Panc1 (cell line): ENCODE data around the gene GPC6.

Experiments
- CTCF ChIP-seq: fragments of 450-650 bp; IDR thresholded peaks from 2 replicates; pipeline ENCODE4 v1.5.1; 2017; ENCODE audit warnings: mild to moderate bottlenecking
- POLR2AphosphoS5 ChIP-seq: IDR thresholded peaks from 2 replicates; pipeline ENCODE4 v1.6.1; 2012; ENCODE audit warnings: mild to moderate bottlenecking, low read depth, low read length, moderate library complexity
- REST ChIP-seq, 2 experiments: IDR thresholded peaks; 2 replicates each; pipeline ENCODE4 v1.6.1; 2011 to 2012; ENCODE audit warnings: low read depth in 2 of 2, control low read depth in 1 of 2, low read length in 1 of 2, mild to moderate bottlenecking in 1 of 2, moderate library complexity in 1 of 2; ENCODE audit not compliant: insufficient read depth in 1 of 2
- TCF7L2 ChIP-seq: IDR thresholded peaks from 2 replicates; pipeline ENCODE4 v1.6.1; 2011; ENCODE audit warnings: mild to moderate bottlenecking, low read depth, low read length, inconsistent platforms

- TF ChIP-seq CTCF (no peak), TCF7L2 (no peak), POLR2AphosphoS5 (no peak), REST (IDR thresholded peaks at IDR 0.05; ENCODE audit: insufficient read depth in 1 of 2, low read depth in 2 of 2, low read length in 1 of 2) (no peak)
These were observed 1105.9 kb downstream of the GPC6 start for GRCh38 chr13:94332359-94333096.
